Measurements from ENCODE around the gene AFAP1. TPM values are rescaled to one million over a fixed set of nuclear protein-coding genes. Genes with fewer than 3 reads are reported as not detected.

Gene AFAP1
- total RNA-seq, 1 experiment from 2014 or later, result 45.6 TPM

GRCh38 chr4:7786517-7786916 lies 153.1 kb downstream of the AFAP1 start:
- DNase-seq (ENCODE audit: low spot score), result no peak

GRCh38 chr4:7786040-7786439 lies 153.6 kb downstream of the AFAP1 start:
- DNase-seq (ENCODE audit: low spot score), result no peak

GRCh38 chr4:7785017-7785416 lies 154.6 kb downstream of the AFAP1 start:
- no peak for DNase-seq (ENCODE audit: low spot score)

GRCh38 chr4:7784131-7784870 lies 155.4 kb downstream of the AFAP1 start:
- DNase-seq (ENCODE audit: low spot score), result no peak

- no peak for DNase-seq (ENCODE audit: low spot score)
These were observed 156.1 kb downstream of the AFAP1 start for GRCh38 chr4:7783541-7783940.

GRCh38 chr4:7782783-7783182 lies 156.9 kb downstream of the AFAP1 start:
- DNase-seq (ENCODE audit: low spot score), result no peak

GRCh38 chr4:7781993-7782392 lies 157.7 kb downstream of the AFAP1 start:
- no peak for DNase-seq (ENCODE audit: low spot score)

GRCh38 chr4:7781366-7781765 lies 158.3 kb downstream of the AFAP1 start:
- DNase-seq (ENCODE audit: low spot score), result no peak

- no peak for DNase-seq (ENCODE audit: low spot score)
These were observed 158.8 kb downstream of the AFAP1 start for GRCh38 chr4:7780751-7781348.

- DNase-seq (ENCODE audit: low spot score), result no peak
These were observed 160.3 kb downstream of the AFAP1 start for GRCh38 chr4:7779432-7779768.

- no peak for DNase-seq (ENCODE audit: low spot score)
These were observed 160.9 kb downstream of the AFAP1 start for GRCh38 chr4:7778510-7779431.

- DNase-seq (ENCODE audit: low spot score), result no peak
These were observed 161.7 kb downstream of the AFAP1 start for GRCh38 chr4:7777871-7778509.

GRCh38 chr4:7777017-7777710 lies 162.5 kb downstream of the AFAP1 start:
- no peak for DNase-seq (ENCODE audit: low spot score)

- DNase-seq (ENCODE audit: low spot score), result no peak
These were observed 164.3 kb downstream of the AFAP1 start for GRCh38 chr4:7775396-7775795.

GRCh38 chr4:7774301-7775294 lies 165.1 kb downstream of the AFAP1 start:
- DNase-seq (ENCODE audit: low spot score), result no peak

- DNase-seq (ENCODE audit: low spot score), result no peak
These were observed 166.1 kb downstream of the AFAP1 start for GRCh38 chr4:7773401-7774180.

GRCh38 chr4:7772711-7773385 lies 166.8 kb downstream of the AFAP1 start:
- no peak for DNase-seq (ENCODE audit: low spot score)

- no peak for DNase-seq (ENCODE audit: low spot score)
These were observed 167.8 kb downstream of the AFAP1 start for GRCh38 chr4:7771541-7772507.
